Stimulated activated CD8-positive, alpha-beta memory T cell treated with anti-CD3 and anti-CD28 coated beads, Interleukin-7, amount 100 ng/mL, for 24 hours (primary cell): ENCODE data around the gene PTPRF.

Experiments used
- DNase-seq: peaks from one replicate; pipeline ENCODE4 v3.0.0-alpha.2; 2020; ENCODE audit warnings: low read depth

The PTPRF gene

DNA sequence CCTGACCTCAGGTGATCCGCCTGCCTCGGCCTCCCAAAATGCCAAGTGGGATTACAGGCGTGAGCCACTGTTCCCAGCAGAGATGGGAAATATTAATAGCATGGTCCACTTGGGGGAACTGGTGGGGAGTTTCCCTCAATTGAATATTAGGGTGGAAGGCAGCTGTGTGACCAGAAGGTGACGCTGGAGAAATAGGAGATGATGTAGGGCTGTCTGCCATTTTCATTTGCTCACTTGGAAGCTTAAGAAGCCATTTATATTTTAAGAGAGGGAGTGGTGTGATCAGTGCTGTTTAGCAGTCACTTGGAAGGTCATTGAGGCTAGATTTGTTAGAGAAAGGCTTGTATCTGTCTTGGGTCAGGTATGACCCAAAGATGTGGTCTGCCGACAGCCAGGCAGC is 139.2 kb downstream of the PTPRF start:
- DNase-seq, result no peak

- DNase-seq, result no peak
Observed at GRCh38 chr1:43671193-43671592, 140.5 kb downstream of the PTPRF start.

GRCh38 chr1:43671626-43672330 is 141.1 kb downstream of the PTPRF start:
- DNase-seq, result no peak

DNA sequence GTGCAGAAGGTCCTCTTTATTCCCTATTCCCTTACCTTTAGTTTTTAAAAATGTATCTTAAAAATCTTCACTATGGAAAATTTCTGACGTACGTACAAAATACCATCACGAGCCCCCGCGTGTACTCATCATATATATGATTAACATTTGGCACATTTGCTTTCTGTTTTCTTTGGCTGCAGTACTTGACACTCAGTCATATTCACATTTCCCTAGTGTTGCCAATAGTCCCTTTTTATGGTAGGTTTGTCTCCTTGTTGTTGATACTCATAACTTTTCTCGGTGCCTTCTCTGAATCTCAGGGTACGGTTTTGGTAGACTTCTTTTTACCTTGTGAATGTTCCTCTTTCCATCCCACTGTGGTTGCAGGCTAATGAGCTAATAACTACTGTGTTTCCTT is 142.6 kb downstream of the PTPRF start:
- no peak for DNase-seq
